ENCODE measurements around the gene RHO. TPM values are rescaled to one million over a fixed set of nuclear protein-coding genes. Genes with fewer than 3 reads are reported as not detected.

Gene RHO
- total RNA-seq, 1 donor from 2014 or later = not detected

- intact Hi-C loops (cut with micrococcal nuclease) = loop anchor here (10.0 kb wide), 1 partner anchor 49 kb away; no protein-coding TSS in a partner anchor
- Histone ChIP-seq H3K4me1 (peaks cover 78% of the 10 kb centered on the region), H3K36me3 (peaks cover 21% of the 10 kb centered on the region), H3K27me3 (ENCODE audit: low read depth) (no peaks in the 10 kb centered on the region), H3K4me3 (no peak overlapping the region), H3K9me3 (replicated peaks) (no peaks in the 10 kb centered on the region), H3K27ac (replicated peaks) (peak overlapping the region; percentile 67)
- DNase-seq = no peak
- TF ChIP-seq, protein P1, sequence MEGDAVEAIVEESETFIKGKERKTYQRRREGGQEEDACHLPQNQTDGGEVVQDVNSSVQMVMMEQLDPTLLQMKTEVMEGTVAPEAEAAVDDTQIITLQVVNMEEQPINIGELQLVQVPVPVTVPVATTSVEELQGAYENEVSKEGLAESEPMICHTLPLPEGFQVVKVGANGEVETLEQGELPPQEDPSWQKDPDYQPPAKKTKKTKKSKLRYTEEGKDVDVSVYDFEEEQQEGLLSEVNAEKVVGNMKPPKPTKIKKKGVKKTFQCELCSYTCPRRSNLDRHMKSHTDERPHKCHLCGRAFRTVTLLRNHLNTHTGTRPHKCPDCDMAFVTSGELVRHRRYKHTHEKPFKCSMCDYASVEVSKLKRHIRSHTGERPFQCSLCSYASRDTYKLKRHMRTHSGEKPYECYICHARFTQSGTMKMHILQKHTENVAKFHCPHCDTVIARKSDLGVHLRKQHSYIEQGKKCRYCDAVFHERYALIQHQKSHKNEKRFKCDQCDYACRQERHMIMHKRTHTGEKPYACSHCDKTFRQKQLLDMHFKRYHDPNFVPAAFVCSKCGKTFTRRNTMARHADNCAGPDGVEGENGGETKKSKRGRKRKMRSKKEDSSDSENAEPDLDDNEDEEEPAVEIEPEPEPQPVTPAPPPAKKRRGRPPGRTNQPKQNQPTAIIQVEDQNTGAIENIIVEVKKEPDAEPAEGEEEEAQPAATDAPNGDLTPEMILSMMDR (IDR thresholded peaks at IDR 0.05; ENCODE audit: borderline replicate concordance) = no peak
Measured at GRCh38 chr3:129505341-129505740, 23.1 kb upstream of the RHO start.

GRCh38 chr3:129506231-129506742 lies 22.2 kb upstream of the RHO start:
- H3K4me3 ChIP-seq = no peak overlapping the region
- H3K36me3 ChIP-seq = peaks cover 21% of the 10 kb centered on the region
- H3K27me3 ChIP-seq (ENCODE audit: low read depth) = no peaks in the 10 kb centered on the region
- no peak overlapping the region for H3K27ac ChIP-seq (replicated peaks)
- no peaks in the 10 kb centered on the region for H3K9me3 ChIP-seq (replicated peaks)
- H3K4me1 ChIP-seq = peaks cover 78% of the 10 kb centered on the region
- TF ChIP-seq, protein P1 (IDR thresholded peaks at IDR 0.05; ENCODE audit: borderline replicate concordance) = no peak
- DNase-seq = no peak
- intact Hi-C loops (cut with micrococcal nuclease) = loop anchor here (10.0 kb wide), 1 partner anchor 49 kb away; no protein-coding TSS in a partner anchor

DNA sequence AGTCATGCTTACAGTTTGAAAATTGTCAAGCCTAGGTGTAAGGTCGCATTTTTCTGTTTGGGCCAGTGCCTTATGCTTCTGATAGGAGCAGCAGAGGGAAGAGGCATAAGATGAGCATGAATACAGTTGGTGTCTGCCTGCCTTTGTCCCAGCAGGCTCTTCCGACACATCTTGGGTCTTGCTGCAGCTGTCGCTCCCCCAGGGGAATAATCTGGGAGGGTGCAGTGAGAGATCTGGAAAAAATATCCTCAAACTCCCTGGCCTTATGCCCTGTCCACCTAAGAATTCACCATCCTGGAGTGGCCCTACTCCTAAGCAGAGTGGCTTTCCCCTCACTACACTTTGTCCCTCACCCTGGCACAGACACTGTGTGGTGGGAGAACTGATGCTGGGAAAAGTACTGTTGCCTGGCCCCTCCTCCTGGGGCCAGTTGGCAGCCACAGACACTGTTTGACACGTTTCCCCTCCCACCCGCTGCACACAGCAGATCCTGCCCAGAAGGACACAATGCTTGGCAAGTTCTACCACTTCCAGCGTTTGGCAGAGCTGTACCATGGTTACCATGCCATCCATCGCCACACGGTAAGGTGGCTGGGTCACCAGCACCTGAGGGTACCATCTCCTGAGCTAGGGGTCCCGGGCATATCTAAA lies 21.1 kb upstream of the RHO start:
- Histone ChIP-seq H3K9me3 (replicated peaks) (no peaks in the 10 kb centered on the region), H3K4me3 (no peak overlapping the region), H3K27me3 (ENCODE audit: low read depth) (no peaks in the 10 kb centered on the region), H3K36me3 (peaks cover 22% of the 10 kb centered on the region), H3K4me1 (peaks cover 70% of the 10 kb centered on the region), H3K27ac (replicated peaks) (peak overlapping the region; percentile 54)
- intact Hi-C loops (cut with micrococcal nuclease) = loop anchor here (10.0 kb wide), 1 partner anchor 47 kb away; no protein-coding TSS in a partner anchor
- TF ChIP-seq, protein P1 (IDR thresholded peaks at IDR 0.05; ENCODE audit: borderline replicate concordance) = no peak
- DNase-seq = peak; percentile 55

GRCh38 chr3:129512595-129512994 lies 15.8 kb upstream of the RHO start:
- no peak overlapping the region for H3K4me3 ChIP-seq
- peaks cover 26% of the 10 kb centered on the region for H3K36me3 ChIP-seq
- H3K27ac ChIP-seq (replicated peaks) = no peak overlapping the region
- DNase-seq = no peak
- TF ChIP-seq, protein P1 (IDR thresholded peaks at IDR 0.05; ENCODE audit: borderline replicate concordance) = no peak
- H3K27me3 ChIP-seq (ENCODE audit: low read depth) = no peaks in the 10 kb centered on the region
- H3K4me1 ChIP-seq = peaks cover 24% of the 10 kb centered on the region
- intact Hi-C loops (cut with micrococcal nuclease) = no loop called here
- H3K9me3 ChIP-seq (replicated peaks) = no peaks in the 10 kb centered on the region

DNA sequence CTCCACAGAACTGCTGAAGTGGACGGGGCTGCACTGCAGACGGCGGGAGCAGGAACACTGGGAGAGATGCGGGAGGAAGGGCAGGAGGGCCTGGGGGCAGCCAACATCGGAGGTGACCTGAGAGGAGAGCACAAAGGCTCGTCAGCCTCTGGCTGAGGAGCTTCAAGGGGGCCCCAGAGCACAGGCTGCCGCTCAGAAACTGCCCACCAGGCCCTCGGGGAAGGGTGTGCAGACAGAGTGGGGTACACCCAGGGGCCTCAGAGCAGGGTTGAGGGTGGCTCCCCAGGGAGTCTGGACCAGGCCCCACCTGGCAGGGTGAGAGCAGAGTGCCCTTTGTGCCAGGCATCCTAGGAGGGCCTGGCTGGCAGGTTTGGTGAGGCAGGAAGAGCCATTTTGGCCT lies 14.7 kb upstream of the RHO start:
- H3K27me3 ChIP-seq (ENCODE audit: low read depth) = no peaks in the 10 kb centered on the region
- H3K9me3 ChIP-seq (replicated peaks) = no peaks in the 10 kb centered on the region
- peaks cover 18% of the 10 kb centered on the region for H3K4me1 ChIP-seq
- no peak for DNase-seq
- H3K27ac ChIP-seq (replicated peaks) = peak overlapping the region; percentile 62
- H3K36me3 ChIP-seq = peaks cover 34% of the 10 kb centered on the region
- no peak overlapping the region for H3K4me3 ChIP-seq
- intact Hi-C loops (cut with micrococcal nuclease) = no loop called here
- TF ChIP-seq, protein P1 (IDR thresholded peaks at IDR 0.05; ENCODE audit: borderline replicate concordance) = no peak
